ENCODE results near the gene CAMK1D.

The CAMK1D gene

GRCh38 chr10:12563489-12563888 is 214.1 kb downstream of the CAMK1D start:
- Mint-ChIP-seq H3K9me3 (no peaks in the 10 kb centered on the region), H3K27me3 (ENCODE audit: low read depth) (peaks cover 21% of the 10 kb centered on the region), H3K4me1 (peaks cover 25% of the 10 kb centered on the region), H3K4me3 (no peak overlapping the region), H3K36me3 (ENCODE audit: low read depth) (no peaks in the 10 kb centered on the region), H3K27ac (peak overlapping the region in 2 of 3 experiments; percentile 0 to 4)
- no peak for TF ChIP-seq CTCF (IDR thresholded peaks at IDR 0.05; ENCODE audit: unreplicated experiment in 3 of 3)

GRCh38 chr10:12564173-12564572 is 214.8 kb downstream of the CAMK1D start:
- Mint-ChIP-seq H3K27me3 (ENCODE audit: low read depth) (peaks cover 21% of the 10 kb centered on the region), H3K4me3 (no peak overlapping the region), H3K36me3 (ENCODE audit: low read depth) (no peaks in the 10 kb centered on the region), H3K9me3 (no peaks in the 10 kb centered on the region), H3K27ac (peak overlapping the region in 2 of 3 experiments; percentile 0 to 4), H3K4me1 (peaks cover 27% of the 10 kb centered on the region)
- TF ChIP-seq CTCF (IDR thresholded peaks at IDR 0.05; ENCODE audit: unreplicated experiment in 3 of 3) = no peak

GRCh38 chr10:12566161-12567115 is 217.1 kb downstream of the CAMK1D start:
- H3K4me3 Mint-ChIP-seq = no peak overlapping the region
- H3K27ac Mint-ChIP-seq = peak overlapping the region; percentile 59 to 64 (median 59)
- no peaks in the 10 kb centered on the region for H3K36me3 Mint-ChIP-seq (ENCODE audit: low read depth)
- TF ChIP-seq CTCF (IDR thresholded peaks at IDR 0.05; ENCODE audit: unreplicated experiment in 3 of 3) = no peak
- peaks cover 27% of the 10 kb centered on the region for H3K4me1 Mint-ChIP-seq
- H3K9me3 Mint-ChIP-seq = no peaks in the 10 kb centered on the region
- peaks cover 15% of the 10 kb centered on the region for H3K27me3 Mint-ChIP-seq (ENCODE audit: low read depth)

- no peak for TF ChIP-seq CTCF (IDR thresholded peaks at IDR 0.05; ENCODE audit: unreplicated experiment in 3 of 3)
- Mint-ChIP-seq H3K9me3 (peaks cover 4% of the 10 kb centered on the region), H3K27ac (peak overlapping the region in 1 of 3 experiments; percentile 50), H3K4me1 (peaks cover 27% of the 10 kb centered on the region), H3K4me3 (no peak overlapping the region), H3K36me3 (ENCODE audit: low read depth) (no peaks in the 10 kb centered on the region), H3K27me3 (ENCODE audit: low read depth) (peaks cover 12% of the 10 kb centered on the region)
Measured at GRCh38 chr10:12568391-12569009, 219.2 kb downstream of the CAMK1D start.

- no peak overlapping the region for H3K4me3 Mint-ChIP-seq
- no peak overlapping the region for H3K27ac Mint-ChIP-seq
- H3K9me3 Mint-ChIP-seq = peaks cover 15% of the 10 kb centered on the region
- TF ChIP-seq CTCF (IDR thresholded peaks at IDR 0.05; ENCODE audit: unreplicated experiment in 3 of 3) = no peak
- no peaks in the 10 kb centered on the region for H3K36me3 Mint-ChIP-seq (ENCODE audit: low read depth)
- H3K27me3 Mint-ChIP-seq (ENCODE audit: low read depth) = no peaks in the 10 kb centered on the region
- peaks cover 6% of the 10 kb centered on the region for H3K4me1 Mint-ChIP-seq
Measured at GRCh38 chr10:12572281-12572680, 222.9 kb downstream of the CAMK1D start.
